Bone marrow (tissue), 2 donors: ENCODE measurements around the gene RGS7.

ENCODE experiments used
- DNase-seq, 2 donors: peaks; one replicate each; lab custom pipeline; 2025; lab: John Stamatoyannopoulos, UW

Gene RGS7

DNA sequence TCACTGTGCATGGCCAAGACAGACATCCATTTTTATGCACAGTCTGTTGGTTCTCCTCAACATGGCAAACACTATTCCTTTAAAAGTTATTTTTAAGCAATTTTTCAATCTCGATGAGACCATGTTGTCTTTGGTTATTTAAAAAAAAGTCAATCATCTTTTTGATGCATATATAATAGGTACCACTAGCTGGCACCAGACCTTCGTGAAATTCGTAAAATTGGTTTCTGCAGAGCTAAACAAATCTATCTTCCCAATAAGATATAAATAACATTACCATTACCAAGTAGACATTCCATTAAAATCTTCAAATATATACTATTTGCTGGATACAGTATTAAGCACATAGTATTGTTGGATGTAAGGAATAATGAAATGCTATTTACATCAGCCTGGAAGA lies 525.1 kb downstream of the RGS7 start:
- DNase-seq: no peak

DNA sequence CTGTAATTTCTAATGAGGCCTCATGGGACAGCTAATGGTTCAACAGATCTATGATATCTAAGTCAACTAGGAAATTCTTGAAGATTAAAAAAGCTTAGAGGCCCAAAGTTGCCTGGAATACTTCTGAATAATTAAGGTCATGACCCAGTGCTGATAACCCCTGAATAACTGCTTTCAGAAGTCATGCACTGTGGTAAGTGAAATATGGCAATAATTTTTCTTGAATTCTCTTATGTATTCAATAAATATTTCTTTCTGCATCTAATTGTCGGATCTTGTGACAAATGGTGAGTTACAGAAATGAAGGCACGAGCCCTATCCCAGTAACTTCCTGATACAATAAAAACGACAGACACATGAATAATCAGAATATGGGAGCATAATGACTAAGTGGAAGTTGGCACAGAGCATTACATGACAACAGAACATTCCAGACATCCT lies 525.8 kb downstream of the RGS7 start:
- DNase-seq: no peak

DNA sequence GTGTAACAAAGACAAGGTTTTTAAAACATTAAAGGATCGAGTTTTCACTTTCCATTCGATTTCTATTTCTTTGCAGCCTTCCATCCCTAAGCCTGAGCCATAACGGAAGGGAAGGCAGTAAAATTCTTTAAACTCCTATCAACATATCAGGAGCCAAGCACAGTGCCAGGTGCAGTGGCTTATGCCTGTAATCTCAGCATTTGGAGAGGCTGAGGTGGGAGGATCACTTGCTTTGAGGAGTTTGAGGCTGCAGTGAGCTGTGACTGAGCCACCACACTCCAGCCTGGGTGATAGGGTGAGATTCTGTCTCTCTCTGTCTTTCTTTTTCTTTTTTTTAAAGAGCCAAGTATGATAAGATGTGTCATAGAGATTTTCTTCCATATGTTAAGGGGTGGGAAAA lies 527.5 kb downstream of the RGS7 start:
- no peak for DNase-seq

DNA sequence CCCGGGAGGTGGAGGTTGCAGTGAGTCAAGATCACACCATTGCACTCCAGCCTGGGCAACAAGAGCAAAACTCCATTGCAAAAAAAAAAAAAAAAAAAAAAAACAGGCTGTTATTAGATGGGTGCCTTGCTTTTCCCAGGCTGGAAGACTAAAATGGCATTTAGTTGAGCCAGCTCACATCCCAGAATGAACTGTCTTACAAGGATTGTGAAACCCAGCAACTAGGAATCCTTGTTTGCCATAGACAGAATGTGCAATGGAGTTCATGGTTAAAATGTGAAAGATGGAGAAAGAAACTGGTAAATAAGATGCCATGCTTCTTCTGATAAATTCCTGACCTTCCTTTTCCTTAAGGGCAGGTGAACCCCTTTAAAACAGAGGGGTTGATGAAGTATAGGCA lies 529.2 kb downstream of the RGS7 start:
- DNase-seq: no peak

DNA sequence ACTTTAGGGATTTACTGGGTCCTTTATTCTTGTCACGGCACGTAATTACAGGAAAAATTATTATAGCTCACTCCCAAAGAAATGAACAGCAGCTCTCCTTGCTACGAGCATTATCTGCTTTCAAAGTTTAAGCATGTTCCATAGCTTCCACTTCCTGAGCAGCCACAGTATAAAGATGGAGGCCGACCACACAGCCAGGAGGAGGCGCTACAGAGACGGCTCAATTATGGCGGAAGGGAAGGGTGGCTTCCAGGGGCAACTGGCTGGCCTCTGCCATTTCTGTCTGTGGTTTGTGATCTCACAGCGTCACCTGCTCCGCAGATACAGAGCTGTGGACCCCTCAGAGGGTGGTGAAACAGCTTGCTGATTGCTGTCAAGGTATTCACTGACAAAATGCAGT lies 532.8 kb downstream of the RGS7 start:
- no peak for DNase-seq

DNA sequence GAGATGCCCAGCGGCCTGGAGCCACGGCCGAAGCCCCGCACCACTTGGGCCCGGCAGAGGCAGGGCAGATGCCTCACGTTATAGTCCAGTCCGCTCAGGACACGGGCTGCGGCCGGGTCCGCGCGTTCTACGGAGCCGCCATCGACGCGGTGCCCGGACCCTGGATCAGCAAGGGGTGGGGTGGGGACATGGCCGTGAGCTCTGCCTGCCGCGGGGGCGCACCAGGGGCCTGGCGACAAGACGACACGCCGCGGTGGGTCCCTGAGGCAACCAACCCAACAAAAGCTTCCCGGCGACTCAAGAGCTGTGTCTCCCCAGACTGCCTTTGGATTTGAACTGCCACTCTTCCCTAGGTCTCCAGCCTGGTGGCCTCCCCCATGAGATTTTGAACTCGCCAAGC lies 533.6 kb downstream of the RGS7 start:
- DNase-seq: no peak

DNA sequence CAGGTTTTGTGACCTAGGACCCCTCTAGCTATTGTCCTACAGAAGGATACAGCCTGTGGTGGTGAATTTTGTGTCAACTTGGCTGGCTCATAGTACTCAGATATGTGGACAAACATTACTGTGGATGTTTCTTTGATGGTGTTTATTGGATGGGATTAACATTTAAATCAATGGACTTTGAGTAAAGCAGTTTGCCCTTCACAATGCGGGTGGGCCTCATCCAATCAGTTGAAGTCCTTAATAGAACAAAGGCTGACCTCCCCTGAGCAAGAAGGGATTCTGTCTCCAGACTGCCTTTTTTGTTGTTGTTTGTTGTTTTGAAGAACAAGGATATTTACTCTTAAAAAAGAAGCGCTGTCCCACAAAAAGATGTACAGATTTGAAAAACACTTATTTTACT lies 535.1 kb downstream of the RGS7 start:
- no peak for DNase-seq

DNA sequence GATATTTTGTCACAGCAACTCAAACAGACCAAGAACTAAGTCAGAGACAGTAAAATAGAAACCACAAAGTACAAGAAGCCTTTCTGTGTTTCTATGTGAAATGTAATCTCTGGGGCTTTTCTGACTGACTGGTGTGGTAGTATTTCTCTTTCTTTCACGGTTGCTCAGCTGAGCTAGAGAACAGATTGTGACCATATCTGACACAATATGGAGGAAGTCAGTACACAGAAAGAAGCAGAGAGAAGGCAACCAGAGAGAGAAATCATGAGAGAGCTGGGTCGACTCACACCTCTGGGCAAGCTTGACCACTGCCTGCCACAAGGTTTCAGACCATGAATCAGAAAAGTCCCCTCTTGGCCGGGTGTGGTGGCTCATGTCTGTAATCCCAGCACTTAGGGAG lies 536.2 kb downstream of the RGS7 start:
- no peak for DNase-seq

DNA sequence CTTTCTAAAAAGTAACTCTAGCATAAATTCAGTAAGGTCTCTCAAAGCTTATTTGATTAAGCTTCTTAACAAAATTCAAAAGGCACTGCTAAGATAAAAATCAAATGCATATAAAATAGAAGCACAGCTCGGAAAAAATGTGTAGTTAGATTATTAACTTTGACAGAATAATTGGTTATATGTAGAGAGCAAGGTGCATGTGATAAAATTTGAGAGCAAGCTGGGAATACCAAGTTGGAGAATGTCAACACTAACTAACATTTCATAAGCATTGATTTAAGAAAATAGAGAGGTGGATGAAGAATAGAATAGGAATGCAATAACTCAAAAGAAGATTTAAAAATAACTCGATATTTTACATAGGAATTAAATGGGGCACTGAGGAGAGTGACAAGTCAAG lies 540.5 kb downstream of the RGS7 start:
- DNase-seq: no peak

DNA sequence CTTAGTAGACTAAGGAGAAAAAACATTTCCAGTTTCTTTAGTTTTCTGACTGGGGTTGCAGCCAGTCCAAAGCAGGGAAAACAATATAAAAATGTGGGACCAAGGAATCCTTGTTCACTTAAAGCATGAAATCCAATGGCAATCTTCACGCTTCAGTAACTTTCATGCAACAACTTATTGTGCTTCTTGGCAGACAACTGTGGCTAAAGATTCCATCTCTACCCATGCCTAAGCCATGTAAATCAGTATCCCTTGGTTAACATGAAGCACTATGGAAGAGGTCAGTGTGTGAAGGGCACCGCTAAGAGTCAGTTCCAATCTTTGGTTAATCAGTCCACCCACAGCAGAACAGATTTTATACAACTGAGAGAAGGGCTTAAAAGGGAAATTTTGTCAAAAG lies 543.3 kb downstream of the RGS7 start:
- no peak for DNase-seq

DNA sequence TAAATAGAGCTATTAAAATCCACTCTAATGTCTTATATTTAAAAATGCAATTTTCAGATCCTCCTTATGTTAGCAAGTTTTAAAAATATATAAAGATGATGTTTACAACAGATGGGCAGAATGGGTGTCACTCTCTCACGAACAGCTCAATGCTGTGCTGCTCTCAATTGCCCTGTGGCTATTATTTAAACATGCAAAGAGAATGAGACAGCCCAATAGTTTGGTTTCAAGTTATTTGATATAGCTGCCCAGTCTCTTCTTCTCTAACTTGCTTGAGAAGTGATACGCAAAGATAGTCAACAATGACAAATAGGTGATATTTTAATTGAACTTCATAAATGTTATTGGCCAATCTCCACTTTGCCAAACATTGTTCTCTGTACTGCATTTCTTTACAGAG lies 545.7 kb downstream of the RGS7 start:
- no peak for DNase-seq

DNA sequence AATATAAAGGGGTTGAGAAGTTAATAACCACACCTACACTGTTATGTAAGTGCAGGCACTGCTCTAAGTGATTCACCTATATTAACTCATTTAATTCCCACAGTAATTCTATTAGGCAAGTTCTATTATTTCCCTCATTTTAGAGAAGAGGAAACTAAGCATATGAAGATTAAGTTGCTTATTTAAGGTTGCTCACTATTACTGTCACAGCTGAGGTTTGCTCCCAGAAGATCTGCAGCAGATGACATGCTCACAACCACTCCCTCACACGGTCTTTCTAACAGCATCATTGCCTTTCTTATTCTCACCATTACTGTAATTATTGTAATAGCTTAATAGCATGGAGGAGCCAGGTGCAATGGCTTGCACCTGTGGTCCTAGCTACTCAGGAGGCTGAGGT lies 548.6 kb downstream of the RGS7 start:
- DNase-seq: no peak

DNA sequence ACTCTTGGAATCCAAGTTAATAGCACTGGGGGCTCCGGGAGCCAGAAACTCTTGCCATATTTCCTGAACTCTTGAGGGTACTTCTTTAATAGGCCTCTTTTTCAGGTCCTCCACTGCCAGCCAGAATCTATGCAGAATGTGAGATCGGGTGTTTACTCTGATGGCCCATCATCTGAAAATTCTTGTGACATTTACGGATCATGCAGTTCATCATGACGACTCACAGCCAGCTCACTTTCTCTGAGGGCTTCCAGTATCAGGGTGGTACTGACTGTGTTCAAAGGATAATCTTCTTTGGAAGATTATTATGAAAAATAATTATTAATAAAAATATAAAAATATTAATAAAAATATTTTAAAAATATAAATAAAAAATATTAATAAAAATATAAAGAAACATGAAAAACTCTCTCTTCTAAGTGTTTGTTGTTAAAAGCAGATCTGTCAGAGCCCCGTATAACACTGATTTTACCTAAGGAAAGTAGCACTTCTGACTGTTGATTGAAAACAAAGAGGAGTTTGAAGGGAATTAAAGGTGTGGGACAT lies 550.7 kb downstream of the RGS7 start:
- DNase-seq: no peak

DNA sequence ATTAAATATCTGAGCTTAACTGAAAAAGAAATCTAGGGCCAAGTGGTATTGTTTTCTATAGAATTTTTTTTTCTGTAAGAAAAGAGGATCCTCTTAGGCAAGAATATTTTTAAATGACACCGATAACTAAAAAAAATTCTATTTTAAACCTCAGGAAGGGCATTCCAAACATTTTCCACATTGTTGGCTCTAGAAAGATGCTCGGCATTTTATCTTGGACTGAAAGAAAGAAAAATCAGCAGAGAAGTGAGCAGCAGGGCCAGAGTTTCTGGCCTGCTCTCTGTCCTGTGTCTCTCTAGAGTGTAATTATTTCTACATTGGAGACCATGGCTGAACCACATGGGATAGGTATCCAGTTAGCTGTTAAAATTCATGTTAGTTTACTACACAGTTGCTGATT lies 552.5 kb downstream of the RGS7 start:
- no peak for DNase-seq

DNA sequence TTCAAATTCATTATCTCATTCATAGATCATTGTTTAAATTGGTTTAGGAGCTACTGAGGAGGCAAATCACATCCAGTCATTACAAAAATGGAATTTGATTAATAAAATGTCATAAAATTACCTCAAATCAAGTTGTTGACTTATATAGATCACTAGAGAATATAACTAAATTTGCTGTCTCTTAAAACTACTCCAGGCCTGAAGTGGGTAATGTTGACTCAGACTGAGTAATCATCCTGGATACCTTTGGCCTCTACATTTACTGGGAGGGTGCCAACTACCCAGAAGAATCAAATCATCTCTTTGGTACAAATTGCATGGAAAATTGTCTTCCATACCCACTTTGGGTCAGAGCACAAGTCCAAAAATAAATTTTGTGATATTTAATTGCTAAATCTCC lies 553.9 kb downstream of the RGS7 start:
- no peak for DNase-seq

DNA sequence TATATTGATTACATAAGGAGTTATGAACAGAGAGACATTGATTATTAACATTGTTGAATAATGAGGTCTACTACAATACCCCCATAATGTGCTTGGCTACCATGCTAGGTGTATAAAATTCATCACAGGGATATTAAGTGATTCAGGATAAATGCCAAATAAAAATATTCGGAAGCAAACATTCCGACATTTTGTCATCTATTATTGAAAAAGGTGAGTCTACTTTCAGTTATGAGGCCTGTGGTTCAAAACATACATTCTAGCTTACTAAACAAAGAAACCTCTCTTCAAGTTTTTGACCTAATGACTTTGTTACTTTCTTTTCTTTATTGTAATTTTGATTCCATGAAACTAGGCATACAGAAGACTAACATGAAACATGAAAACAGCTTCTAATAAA lies 554.7 kb downstream of the RGS7 start:
- DNase-seq: no peak

DNA sequence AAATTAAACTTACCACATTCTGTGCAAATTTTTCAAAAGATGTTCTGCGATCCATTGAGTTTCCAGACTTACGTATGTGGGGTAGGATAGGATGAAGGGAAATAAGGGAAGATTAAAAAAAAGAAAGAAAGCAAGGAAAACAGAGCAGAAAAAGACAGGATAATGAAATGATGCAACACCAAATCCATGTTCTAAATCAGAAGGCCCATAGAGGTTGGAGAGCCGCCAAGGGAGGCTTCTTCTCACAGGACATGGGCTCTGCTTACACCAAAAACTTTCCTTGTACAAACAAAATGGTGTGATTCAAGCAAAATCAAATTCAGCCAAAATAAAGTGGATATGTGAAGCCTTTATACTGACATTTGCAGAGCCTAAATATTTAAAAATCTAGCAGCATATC lies 555.6 kb downstream of the RGS7 start:
- DNase-seq: no peak

DNA sequence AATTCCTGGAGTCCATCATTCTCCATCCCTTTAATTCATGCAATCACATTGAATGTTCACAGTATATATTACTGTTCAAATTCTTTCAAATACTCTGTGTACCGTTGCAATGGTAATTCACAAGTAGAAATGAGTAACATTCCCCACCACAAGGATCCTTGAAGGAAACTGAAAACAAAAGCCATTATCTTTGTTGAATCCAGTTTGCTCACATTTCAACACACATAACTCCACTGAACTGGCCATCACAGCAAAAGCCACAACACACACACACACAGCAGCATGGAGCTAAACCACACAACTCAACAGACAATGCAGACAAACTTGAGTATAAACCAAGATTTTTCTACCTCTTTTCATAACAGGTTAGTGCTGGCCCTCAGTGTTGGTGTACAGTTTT lies 556.7 kb downstream of the RGS7 start:
- no peak for DNase-seq

DNA sequence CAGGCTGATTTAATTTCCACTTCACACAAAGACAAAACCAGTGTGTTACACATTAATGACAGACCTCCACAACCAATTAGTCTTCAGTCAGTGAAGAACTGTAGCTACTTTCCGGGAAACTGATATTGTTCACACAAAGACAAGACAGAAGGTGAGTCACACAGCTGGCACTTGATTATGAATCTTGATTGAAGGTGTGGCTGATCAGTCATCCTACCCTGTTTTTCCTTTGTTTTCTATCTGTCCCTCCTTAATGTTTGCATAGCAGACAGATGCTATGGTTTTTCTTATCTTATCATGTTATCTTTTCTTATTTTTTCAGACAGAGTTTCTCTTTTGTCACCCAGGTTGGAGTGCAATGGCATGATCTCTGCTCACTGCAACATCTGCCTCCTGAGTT lies 560.0 kb downstream of the RGS7 start:
- no peak for DNase-seq

DNA sequence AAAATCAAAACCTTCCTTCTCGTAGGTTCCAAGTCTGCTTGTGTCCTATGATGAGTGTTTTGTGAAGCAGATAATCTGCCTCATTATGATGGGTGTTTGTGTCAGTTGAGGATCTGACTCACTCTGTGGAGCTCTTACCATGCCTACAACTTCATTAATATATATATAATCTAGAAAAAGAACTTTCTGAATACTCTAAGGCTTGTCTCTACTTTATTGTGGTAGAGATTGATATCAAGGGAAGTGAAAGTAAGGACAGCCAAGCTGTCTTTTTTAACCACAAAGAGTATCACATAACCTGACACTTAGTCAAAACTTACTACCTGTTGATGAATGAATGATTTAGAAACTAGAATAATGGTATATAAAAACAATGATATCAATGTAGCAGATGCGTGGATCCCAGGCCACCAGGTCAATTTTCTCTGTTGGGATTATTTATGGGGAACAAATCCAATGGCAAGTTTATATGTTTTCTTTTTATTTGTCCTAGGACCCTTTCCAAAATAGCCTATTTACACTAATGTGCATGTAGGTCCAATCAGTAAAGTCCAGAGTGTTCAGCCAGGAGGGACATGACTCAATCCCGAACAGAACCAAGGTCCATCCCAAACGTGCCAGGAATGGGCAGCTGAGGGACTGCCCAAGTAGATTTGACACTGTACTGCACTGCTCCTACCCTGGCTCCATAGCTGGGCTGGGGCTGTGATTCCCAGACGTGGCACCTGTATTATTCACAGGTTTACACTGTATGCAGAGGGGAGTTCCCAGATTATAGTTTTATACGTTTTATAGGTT lies 562.8 kb downstream of the RGS7 start:
- no peak for DNase-seq

DNA sequence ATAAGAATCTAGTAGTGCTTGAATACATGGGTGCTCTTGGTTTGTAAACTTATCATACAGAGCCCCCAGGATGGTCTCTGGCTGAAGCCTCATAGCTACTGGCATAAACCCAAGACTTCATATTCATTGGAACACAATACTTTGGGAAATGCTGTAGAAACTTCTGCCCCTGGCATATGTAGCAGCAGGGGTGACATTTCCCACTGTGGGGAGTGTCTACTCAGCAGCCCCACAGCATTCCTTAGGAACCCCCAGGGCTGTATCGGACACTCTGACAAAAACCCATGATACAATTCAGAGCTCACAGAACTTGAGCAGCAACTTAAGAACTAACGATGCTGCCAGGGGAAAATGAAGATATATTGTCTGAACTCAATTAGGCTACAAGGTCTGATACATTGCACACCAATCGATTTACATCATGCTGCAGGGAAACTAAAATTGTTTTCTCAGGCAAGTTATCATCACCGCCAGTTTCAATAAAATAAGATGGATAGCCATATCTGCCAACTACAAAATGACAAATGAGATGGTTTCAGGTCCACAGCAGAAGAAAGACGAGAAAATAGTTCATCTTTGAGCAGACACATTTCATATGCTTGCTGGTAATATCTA lies 564.0 kb downstream of the RGS7 start:
- no peak for DNase-seq

DNA sequence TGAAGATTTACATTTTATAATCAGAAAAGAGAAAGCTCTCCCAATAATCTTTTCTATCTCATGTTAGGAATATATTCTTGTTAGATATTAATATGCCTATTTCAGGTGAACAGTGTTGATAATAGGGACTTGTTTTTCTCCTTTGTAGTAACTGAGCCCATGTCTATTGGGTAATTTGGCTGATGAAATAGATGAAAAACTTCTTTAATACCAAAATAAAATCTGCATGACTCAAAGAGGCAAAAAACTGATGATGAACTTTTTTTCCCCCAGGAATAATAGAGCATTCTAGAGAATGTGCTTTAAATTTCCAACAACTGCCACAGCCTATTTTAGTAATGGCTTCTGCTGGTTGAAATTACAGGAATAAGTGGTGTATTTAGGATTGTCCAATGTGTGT lies 566.1 kb downstream of the RGS7 start:
- DNase-seq: no peak

DNA sequence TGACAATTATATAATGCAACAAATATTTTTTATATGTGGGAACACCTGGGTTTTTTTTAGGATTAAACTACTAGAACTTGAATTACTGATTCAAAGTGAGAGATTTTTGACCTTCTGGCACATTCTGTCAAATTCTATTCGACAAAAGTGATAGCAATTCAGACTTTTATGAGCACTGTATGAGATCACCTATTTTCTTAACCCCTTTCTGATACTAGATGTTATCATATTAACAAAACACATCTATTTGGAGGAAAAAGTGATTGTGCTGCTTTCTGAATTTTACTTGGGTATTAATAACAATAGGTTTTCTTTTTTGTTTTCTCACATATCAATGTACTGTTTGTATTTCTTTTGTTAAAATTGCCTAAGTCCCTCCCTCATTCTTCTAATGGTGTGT lies 570.1 kb downstream of the RGS7 start:
- DNase-seq: no peak

DNA sequence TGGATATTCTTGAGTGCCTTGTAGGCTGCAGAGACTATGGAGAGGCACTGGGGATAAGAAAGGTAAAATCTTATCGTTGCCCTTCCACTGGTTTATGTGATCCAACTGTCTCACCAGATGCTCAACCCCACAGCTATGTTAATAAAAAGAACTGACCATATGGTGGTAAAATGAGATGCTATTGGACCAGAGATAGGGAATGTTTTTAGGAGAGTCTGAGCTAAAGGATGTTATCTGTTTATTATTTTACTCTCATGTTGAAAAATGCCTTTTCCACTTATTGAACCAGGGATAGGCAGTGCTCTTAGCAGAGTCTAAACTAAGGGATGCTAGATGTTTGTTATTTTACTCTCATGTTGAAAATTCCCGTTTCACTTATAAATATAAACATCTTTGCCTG lies 572.2 kb downstream of the RGS7 start:
- DNase-seq: no peak
